HepG2 (cell line): Measurements from ENCODE around the gene ZNF174. TPM values are rescaled to one million over a fixed set of nuclear protein-coding genes. Genes with fewer than 3 reads are reported as not detected.

Experiments used
- FOSL2 ChIP-seq: sonication (generic); formaldehyde crosslinking; IDR thresholded peaks from 2 replicates; pipeline ENCODE4 v1.4.0; 2020; ENCODE audit warnings: missing genetic modification reagents
- GPN1 ChIP-seq: sonication (generic); formaldehyde crosslinking; IDR thresholded peaks from 2 replicates; pipeline ENCODE4 v1.5.1; 2020; ENCODE audit warnings: missing genetic modification reagents, borderline replicate concordance
- HMG20A ChIP-seq: IDR thresholded peaks from 2 replicates; pipeline ENCODE4 v1.6.1; 2016; ENCODE audit warnings: borderline replicate concordance
- KAT8 ChIP-seq: IDR thresholded peaks from 2 replicates; pipeline ENCODE4 v1.6.1; 2016; ENCODE audit warnings: missing genetic modification reagents, missing compliant biosample characterization
- MTA3 ChIP-seq: sonication (generic); formaldehyde crosslinking; IDR thresholded peaks from 2 replicates; pipeline ENCODE4 v1.4.0; 2020; ENCODE audit warnings: missing genetic modification reagents
- SNAI1 ChIP-seq: sonication (generic); formaldehyde crosslinking; IDR thresholded peaks from 2 replicates; pipeline ENCODE4 v1.5.0; 2020; ENCODE audit warnings: mild to moderate bottlenecking, missing genetic modification reagents, borderline replicate concordance
- ZIK1 ChIP-seq: sonication (generic); formaldehyde crosslinking; IDR thresholded peaks from 2 replicates; pipeline ENCODE4 v1.5.0; 2020; ENCODE audit warnings: mild to moderate bottlenecking, low read depth, missing genetic modification reagents, borderline replicate concordance
- ZMYM3 ChIP-seq: sonication (generic); formaldehyde crosslinking; IDR thresholded peaks from 2 replicates; pipeline ENCODE4 v1.5.1; 2020; ENCODE audit warnings: mild to moderate bottlenecking, missing genetic modification reagents
- ZNF207 ChIP-seq: fragments of 450-650 bp; IDR thresholded peaks from 2 replicates; pipeline ENCODE4 v1.6.1; 2016; ENCODE audit warnings: antibody characterized with exemption, borderline replicate concordance
- ZNF282 ChIP-seq: fragments of 450-650 bp; IDR thresholded peaks from 2 replicates; pipeline ENCODE4 v1.6.1; 2018; ENCODE audit not compliant: partially characterized antibody
- ZNF569 ChIP-seq: sonication (generic); formaldehyde crosslinking; IDR thresholded peaks from 2 replicates; pipeline ENCODE4 v1.5.0; 2020; ENCODE audit warnings: mild to moderate bottlenecking, missing genetic modification reagents, moderate library complexity, borderline replicate concordance
- ZNF570 ChIP-seq: sonication (generic); formaldehyde crosslinking; IDR thresholded peaks from 2 replicates; pipeline ENCODE4 v1.4.0; 2020; ENCODE audit warnings: mild to moderate bottlenecking, missing genetic modification reagents, borderline replicate concordance
- polyA plus RNA-seq, 8 experiments: library from polyadenylated mRNA; depleted of rRNA in 3 of 8; stranded (reverse) in 7 of 8; unstranded in 1 of 8; fragments of >200 nt; fragmentation: Illumina TruSeq in 4 of 8; extraction: Trizol in 4 of 8; gene quantifications; 2 replicates each; pipeline versions ENCODE4 v1.2.1 to v1.2.3, GENCODE V29; 2011 to 2016; ENCODE audit warnings: low read depth in 4 of 8, missing spikeins in 1 of 8, mixed read lengths in 1 of 8; ENCODE audit not compliant: insufficient read depth in 1 of 8
- total RNA-seq, 5 experiments: library from RNA; depleted of rRNA; stranded (reverse); fragments of >200 nt; fragmentation: Illumina TruSeq; extraction: Trizol; gene quantifications; 2 replicates each; pipeline ENCODE4 v1.2.3, GENCODE V29; 2016; ENCODE audit warnings: low read depth in 1 of 5
- TF ChIP-seq, protein P1 (sequence below): sonication (generic); formaldehyde crosslinking; IDR thresholded peaks from 2 replicates; pipeline ENCODE4 v1.4.0; 2020; ENCODE audit warnings: missing genetic modification reagents, borderline replicate concordance
- TF ChIP-seq, protein P2 (sequence below): sonication (generic); formaldehyde crosslinking; IDR thresholded peaks from 2 replicates; pipeline ENCODE4 v1.4.0; 2020; ENCODE audit warnings: low read depth, mild to moderate bottlenecking, missing genetic modification reagents
- TF ChIP-seq, protein P3 (sequence below): sonication (generic); IDR thresholded peaks from 2 replicates; pipeline ENCODE4 v1.6.1; 2016; ENCODE audit warnings: low read depth, borderline replicate concordance
- TF ChIP-seq, protein P4 (sequence below): sonication (generic); formaldehyde crosslinking; IDR thresholded peaks from 2 replicates; pipeline ENCODE4 v1.4.0; 2020; ENCODE audit warnings: missing genetic modification reagents
- TF ChIP-seq, protein P5 (sequence below): sonication (generic); formaldehyde crosslinking; conservative IDR thresholded peaks from 2 replicates; pipeline ENCODE4 v1.8.0; 2022; ENCODE audit warnings: mild to moderate bottlenecking, moderate library complexity, missing genetic modification reagents
- TF ChIP-seq, protein P6 (sequence below): sonication (generic); formaldehyde crosslinking; IDR thresholded peaks from 2 replicates; pipeline ENCODE4 v1.5.1; 2020; ENCODE audit warnings: missing genetic modification reagents, mild to moderate bottlenecking, borderline replicate concordance

ZNF174 gene
- total and polyA plus RNA-seq, 2 of the 13 experiments (the other 11 are each of a cell fraction or from before 2014, with no cell fraction given), result 8.3 to 10.6 TPM

DNA sequence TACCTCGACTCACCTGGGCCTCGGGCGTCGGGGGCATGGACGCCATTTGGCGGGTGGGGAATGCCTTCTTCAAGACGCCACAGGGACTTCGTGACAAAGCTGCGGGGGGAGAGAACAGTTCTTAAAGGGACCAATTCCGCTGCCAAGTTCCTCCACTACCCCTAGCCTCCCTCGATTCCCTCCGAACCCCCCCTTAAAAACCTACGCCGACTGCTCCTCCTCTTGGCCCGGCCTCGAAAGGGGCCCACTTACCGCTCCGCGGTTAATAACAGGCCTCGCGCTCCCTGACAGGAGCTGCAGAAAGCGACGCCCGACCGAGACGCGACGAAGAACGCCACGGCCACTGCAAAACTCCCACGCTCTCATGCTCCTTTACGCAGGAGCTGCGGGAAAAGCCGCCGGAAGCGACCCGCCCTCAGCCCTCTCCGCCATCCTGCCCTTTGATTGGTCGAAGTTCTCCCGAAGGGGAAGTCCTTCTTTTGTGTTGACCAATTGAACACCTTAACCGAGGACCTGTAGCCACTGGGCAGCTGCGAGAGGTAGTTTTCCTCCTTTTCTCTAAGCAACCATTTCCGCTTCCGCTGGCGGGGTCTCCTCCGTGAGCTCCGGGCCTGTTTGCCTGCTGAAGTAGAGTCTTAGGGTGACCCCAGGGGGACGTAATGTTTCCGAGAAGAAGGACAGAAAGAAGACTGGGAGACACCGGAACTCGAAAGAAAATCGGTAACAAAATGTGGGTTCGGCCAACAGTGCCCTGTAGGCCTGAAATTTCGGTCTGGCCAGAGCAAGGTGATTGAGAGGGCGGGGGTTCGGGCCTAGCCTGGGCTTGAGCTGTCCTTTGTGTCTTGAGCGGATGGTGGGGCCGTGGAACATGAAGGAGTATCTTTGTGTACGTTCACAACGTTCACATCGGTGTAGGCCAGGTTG is 42.4 kb downstream of the ZNF174 start, which contains the start of the genes NAA60 and ZNF597 (continued):
- TF ChIP-seq, protein P1, sequence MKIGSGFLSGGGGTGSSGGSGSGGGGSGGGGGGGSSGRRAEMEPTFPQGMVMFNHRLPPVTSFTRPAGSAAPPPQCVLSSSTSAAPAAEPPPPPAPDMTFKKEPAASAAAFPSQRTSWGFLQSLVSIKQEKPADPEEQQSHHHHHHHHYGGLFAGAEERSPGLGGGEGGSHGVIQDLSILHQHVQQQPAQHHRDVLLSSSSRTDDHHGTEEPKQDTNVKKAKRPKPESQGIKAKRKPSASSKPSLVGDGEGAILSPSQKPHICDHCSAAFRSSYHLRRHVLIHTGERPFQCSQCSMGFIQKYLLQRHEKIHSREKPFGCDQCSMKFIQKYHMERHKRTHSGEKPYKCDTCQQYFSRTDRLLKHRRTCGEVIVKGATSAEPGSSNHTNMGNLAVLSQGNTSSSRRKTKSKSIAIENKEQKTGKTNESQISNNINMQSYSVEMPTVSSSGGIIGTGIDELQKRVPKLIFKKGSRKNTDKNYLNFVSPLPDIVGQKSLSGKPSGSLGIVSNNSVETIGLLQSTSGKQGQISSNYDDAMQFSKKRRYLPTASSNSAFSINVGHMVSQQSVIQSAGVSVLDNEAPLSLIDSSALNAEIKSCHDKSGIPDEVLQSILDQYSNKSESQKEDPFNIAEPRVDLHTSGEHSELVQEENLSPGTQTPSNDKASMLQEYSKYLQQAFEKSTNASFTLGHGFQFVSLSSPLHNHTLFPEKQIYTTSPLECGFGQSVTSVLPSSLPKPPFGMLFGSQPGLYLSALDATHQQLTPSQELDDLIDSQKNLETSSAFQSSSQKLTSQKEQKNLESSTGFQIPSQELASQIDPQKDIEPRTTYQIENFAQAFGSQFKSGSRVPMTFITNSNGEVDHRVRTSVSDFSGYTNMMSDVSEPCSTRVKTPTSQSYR (CRISPR knock-in tag), result no peak
- TF ChIP-seq ZNF282, result no peak
- TF ChIP-seq, protein P2, sequence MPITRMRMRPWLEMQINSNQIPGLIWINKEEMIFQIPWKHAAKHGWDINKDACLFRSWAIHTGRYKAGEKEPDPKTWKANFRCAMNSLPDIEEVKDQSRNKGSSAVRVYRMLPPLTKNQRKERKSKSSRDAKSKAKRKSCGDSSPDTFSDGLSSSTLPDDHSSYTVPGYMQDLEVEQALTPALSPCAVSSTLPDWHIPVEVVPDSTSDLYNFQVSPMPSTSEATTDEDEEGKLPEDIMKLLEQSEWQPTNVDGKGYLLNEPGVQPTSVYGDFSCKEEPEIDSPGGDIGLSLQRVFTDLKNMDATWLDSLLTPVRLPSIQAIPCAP (CRISPR knock-in tag), result no peak
- TF ChIP-seq HMG20A, result no peak
- TF ChIP-seq, protein P3, sequence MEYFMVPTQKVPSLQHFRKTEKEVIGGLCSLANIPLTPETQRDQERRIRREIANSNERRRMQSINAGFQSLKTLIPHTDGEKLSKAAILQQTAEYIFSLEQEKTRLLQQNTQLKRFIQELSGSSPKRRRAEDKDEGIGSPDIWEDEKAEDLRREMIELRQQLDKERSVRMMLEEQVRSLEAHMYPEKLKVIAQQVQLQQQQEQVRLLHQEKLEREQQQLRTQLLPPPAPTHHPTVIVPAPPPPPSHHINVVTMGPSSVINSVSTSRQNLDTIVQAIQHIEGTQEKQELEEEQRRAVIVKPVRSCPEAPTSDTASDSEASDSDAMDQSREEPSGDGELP, result no peak
- no peak for TF ChIP-seq GPN1 (CRISPR knock-in tag)
- TF ChIP-seq ZIK1 (CRISPR knock-in tag), result no peak
- TF ChIP-seq ZMYM3 (CRISPR knock-in tag), result no peak
- TF ChIP-seq SNAI1 (CRISPR knock-in tag), result no peak
- TF ChIP-seq ZNF207, result no peak
- TF ChIP-seq KAT8 (CRISPR knock-in tag), result no peak
- TF ChIP-seq, protein P4, sequence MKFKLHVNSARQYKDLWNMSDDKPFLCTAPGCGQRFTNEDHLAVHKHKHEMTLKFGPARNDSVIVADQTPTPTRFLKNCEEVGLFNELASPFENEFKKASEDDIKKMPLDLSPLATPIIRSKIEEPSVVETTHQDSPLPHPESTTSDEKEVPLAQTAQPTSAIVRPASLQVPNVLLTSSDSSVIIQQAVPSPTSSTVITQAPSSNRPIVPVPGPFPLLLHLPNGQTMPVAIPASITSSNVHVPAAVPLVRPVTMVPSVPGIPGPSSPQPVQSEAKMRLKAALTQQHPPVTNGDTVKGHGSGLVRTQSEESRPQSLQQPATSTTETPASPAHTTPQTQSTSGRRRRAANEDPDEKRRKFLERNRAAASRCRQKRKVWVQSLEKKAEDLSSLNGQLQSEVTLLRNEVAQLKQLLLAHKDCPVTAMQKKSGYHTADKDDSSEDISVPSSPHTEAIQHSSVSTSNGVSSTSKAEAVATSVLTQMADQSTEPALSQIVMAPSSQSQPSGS (CRISPR knock-in tag), result no peak
- TF ChIP-seq FOSL2 (CRISPR knock-in tag), result no peak
- TF ChIP-seq, protein P5, sequence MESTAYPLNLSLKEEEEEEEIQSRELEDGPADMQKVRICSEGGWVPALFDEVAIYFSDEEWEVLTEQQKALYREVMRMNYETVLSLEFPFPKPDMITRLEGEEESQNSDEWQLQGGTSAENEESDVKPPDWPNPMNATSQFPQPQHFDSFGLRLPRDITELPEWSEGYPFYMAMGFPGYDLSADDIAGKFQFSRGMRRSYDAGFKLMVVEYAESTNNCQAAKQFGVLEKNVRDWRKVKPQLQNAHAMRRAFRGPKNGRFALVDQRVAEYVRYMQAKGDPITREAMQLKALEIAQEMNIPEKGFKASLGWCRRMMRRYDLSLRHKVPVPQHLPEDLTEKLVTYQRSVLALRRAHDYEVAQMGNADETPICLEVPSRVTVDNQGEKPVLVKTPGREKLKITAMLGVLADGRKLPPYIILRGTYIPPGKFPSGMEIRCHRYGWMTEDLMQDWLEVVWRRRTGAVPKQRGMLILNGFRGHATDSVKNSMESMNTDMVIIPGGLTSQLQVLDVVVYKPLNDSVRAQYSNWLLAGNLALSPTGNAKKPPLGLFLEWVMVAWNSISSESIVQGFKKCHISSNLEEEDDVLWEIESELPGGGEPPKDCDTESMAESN (CRISPR knock-in tag), result no peak
- TF ChIP-seq ZNF569 (CRISPR knock-in tag), result no peak
- no peak for TF ChIP-seq MTA3 (CRISPR knock-in tag)
- TF ChIP-seq, protein P6, sequence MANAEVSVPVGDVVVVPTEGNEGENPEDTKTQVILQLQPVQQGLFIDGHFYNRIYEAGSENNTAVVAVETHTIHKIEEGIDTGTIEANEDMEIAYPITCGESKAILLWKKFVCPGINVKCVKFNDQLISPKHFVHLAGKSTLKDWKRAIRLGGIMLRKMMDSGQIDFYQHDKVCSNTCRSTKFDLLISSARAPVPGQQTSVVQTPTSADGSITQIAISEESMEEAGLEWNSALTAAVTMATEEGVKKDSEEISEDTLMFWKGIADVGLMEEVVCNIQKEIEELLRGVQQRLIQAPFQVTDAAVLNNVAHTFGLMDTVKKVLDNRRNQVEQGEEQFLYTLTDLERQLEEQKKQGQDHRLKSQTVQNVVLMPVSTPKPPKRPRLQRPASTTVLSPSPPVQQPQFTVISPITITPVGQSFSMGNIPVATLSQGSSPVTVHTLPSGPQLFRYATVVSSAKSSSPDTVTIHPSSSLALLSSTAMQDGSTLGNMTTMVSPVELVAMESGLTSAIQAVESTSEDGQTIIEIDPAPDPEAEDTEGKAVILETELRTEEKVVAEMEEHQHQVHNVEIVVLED (CRISPR knock-in tag), result no peak
- no peak for TF ChIP-seq ZNF570 (CRISPR knock-in tag)
